Upper lobe of left lung (tissue), 4 donors: ENCODE data around the gene OR52A1.

ENCODE experiments used
- EP300 ChIP-seq, 4 donors: sonication (generic); formaldehyde crosslinking; IDR thresholded peaks; one replicate each; pipeline ENCODE4 v1.5.1; 2017; ENCODE audit warnings: antibody characterized with exemption in 4 of 4, control low read depth in 2 of 4
- POLR2A ChIP-seq, 4 donors: fragments of 450-650 bp; IDR thresholded peaks; one replicate each; pipeline ENCODE4 v1.5.1; 2016 to 2017; ENCODE audit warnings: antibody characterized with exemption in 4 of 4, mild to moderate bottlenecking in 2 of 4
- POLR2AphosphoS5 ChIP-seq, 2 donors: sonication (generic); formaldehyde crosslinking; IDR thresholded peaks; one replicate each; pipeline ENCODE4 v1.5.1; 2017; ENCODE audit warnings: antibody characterized with exemption in 2 of 2
- TF ChIP-seq, protein P1 (sequence below), 6 experiments: fragments of 450-650 bp in 4 of 6; fragments of 200-600 bp in 2 of 6; sonication (generic) in 2 of 6; IDR thresholded peaks; one replicate each; pipeline ENCODE4 v1.5.1; 2016 to 2019; ENCODE audit warnings: antibody characterized with exemption in 6 of 6

DNA sequence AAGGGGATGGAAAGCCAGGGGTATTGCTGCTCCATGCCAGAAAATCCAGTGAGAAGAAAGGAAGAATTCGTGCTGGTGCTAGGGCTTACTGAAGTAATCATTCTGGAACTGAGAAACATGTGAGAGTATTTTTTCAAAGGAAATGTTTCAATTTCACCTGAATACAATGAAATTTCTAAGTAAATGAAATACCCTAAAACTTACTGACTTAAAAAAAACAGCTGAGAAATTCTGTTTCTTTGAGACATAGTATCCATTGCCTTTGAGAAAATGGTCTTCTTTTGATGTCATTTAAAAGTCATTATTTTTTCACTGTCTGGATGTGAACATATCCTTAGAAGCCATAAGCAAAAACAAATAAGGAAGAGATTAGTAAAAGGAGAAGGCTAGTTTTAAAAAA is 46.0 kb upstream of the OR52A1 start, which contains the start of gene OR51V1:
- TF ChIP-seq EP300 (IDR thresholded peaks at IDR 0.05) (no peak), POLR2A (IDR thresholded peaks at IDR 0.05) (no peak), POLR2AphosphoS5 (IDR thresholded peaks at IDR 0.05) (no peak)
- TF ChIP-seq, protein P1, sequence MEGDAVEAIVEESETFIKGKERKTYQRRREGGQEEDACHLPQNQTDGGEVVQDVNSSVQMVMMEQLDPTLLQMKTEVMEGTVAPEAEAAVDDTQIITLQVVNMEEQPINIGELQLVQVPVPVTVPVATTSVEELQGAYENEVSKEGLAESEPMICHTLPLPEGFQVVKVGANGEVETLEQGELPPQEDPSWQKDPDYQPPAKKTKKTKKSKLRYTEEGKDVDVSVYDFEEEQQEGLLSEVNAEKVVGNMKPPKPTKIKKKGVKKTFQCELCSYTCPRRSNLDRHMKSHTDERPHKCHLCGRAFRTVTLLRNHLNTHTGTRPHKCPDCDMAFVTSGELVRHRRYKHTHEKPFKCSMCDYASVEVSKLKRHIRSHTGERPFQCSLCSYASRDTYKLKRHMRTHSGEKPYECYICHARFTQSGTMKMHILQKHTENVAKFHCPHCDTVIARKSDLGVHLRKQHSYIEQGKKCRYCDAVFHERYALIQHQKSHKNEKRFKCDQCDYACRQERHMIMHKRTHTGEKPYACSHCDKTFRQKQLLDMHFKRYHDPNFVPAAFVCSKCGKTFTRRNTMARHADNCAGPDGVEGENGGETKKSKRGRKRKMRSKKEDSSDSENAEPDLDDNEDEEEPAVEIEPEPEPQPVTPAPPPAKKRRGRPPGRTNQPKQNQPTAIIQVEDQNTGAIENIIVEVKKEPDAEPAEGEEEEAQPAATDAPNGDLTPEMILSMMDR (IDR thresholded peaks at IDR 0.05) = no peak
